Chondrocyte (in vitro differentiated cells): Measurements from ENCODE around the gene MCM10. TPM values are rescaled to one million over a fixed set of nuclear protein-coding genes. Genes with fewer than 3 reads are reported as not detected.
A peak's percentile ranks its signal among the peaks of the same experiment; 100 is the strongest.
"Not testable (repeated sequence)": the region's sequence is repeated elsewhere in the genome, so short reads cannot be mapped to it uniquely, and the experiment has no call there.

Source experiments
- DNase-seq: peaks from one replicate; pipeline ENCODE4 v3.0.0; 2021; ENCODE audit warnings: mixed read lengths, low spot score
- H3K27ac Mint-ChIP-seq: one replicate; pipeline ENCODE4 v1.8.0; 2021; ENCODE audit warnings: mild to moderate bottlenecking, moderate library complexity, mixed read lengths; ENCODE audit not compliant: unreplicated experiment
- H3K27me3 Mint-ChIP-seq: 2 replicates; pipeline ENCODE4 v1.8.0; 2021; ENCODE audit warnings: low read depth, mixed read lengths
- H3K36me3 Mint-ChIP-seq: 2 replicates; pipeline ENCODE4 v1.8.0; 2021; ENCODE audit warnings: low read depth, mixed read lengths
- H3K4me1 Mint-ChIP-seq: 2 replicates; pipeline ENCODE4 v1.8.0; 2021; ENCODE audit warnings: low read depth, mild to moderate bottlenecking, mixed read lengths
- H3K4me3 Mint-ChIP-seq: one replicate; pipeline ENCODE4 v1.8.0; 2021; ENCODE audit warnings: mild to moderate bottlenecking, moderate library complexity, mixed read lengths; ENCODE audit not compliant: unreplicated experiment
- H3K9me3 Mint-ChIP-seq: 2 replicates; pipeline ENCODE4 v1.8.0; 2021; ENCODE audit warnings: low read depth, mixed read lengths
- CTCF ChIP-seq: fragments of 200-600 bp; sonication (generic); IDR thresholded peaks from 2 replicates; pipeline ENCODE4 v1.5.0; 2021; ENCODE audit warnings: antibody characterized with exemption, mild to moderate bottlenecking, moderate library complexity
- total RNA-seq: library from RNA; stranded (reverse); gene quantifications from 3 replicates; pipeline ENCODE4 v1.2.1, GENCODE V29; 2021

Gene MCM10
- total RNA-seq, 1 donor from 2014 or later = 2.2 TPM

GRCh38 chr10:13147161-13147560 is 14.2 kb upstream of the MCM10 start:
- H3K27me3 Mint-ChIP-seq = no peaks in the 10 kb centered on the region

DNA sequence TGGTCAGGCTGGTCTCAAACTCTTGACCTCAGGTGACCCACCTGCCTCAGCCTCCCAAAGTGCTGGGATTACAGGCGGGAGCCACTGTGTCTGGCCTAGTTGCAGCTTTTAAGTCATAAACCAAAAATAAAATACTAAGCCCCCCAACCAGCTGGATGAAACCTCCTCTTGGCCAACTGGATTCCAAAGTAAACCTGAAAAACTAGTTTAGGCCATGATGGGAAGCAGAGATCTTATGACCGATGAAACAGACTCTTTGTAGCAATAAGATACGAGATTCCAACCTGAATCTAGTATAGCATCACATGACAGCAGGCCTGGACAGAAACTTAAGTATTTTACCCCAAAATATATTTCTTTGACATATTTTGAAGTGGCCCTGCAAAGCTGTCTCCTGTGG is 9.1 kb upstream of the MCM10 start:
- no peaks in the 10 kb centered on the region for H3K27me3 Mint-ChIP-seq
- H3K27ac Mint-ChIP-seq = no peak overlapping the region
- no peak for DNase-seq
- no peaks in the 10 kb centered on the region for H3K4me1 Mint-ChIP-seq
- no peak for TF ChIP-seq CTCF
- H3K4me3 Mint-ChIP-seq = no peak overlapping the region
- H3K9me3 Mint-ChIP-seq = peaks cover 14% of the 10 kb centered on the region
- peaks cover 4% of the 10 kb centered on the region for H3K36me3 Mint-ChIP-seq

More at GRCh38 chr10:13147161-13147560, 14.2 kb upstream of the MCM10 start:
- no peak overlapping the region for H3K4me3 Mint-ChIP-seq
- H3K9me3 Mint-ChIP-seq = peaks cover 27% of the 10 kb centered on the region
- peaks cover 19% of the 10 kb centered on the region for H3K36me3 Mint-ChIP-seq
- peaks cover 4% of the 10 kb centered on the region for H3K4me1 Mint-ChIP-seq
- TF ChIP-seq CTCF = no peak
- H3K27ac Mint-ChIP-seq = no peak overlapping the region
- DNase-seq = no peak

- H3K4me1 Mint-ChIP-seq, H3K9me3 Mint-ChIP-seq, DNase-seq, H3K36me3 Mint-ChIP-seq, H3K27me3 Mint-ChIP-seq, H3K4me3 Mint-ChIP-seq, H3K27ac Mint-ChIP-seq: not testable (repeated sequence)
Observed at GRCh38 chr10:13155860-13156259, 5.5 kb upstream of the MCM10 start.

- no peak for DNase-seq
- TF ChIP-seq CTCF = no peak
- H3K4me1 Mint-ChIP-seq = peaks cover 16% of the 10 kb centered on the region
- no peaks in the 10 kb centered on the region for H3K27me3 Mint-ChIP-seq
- no peak overlapping the region for H3K27ac Mint-ChIP-seq
- peaks cover 4% of the 10 kb centered on the region for H3K9me3 Mint-ChIP-seq
- H3K36me3 Mint-ChIP-seq = peaks cover 4% of the 10 kb centered on the region
- no peak overlapping the region for H3K4me3 Mint-ChIP-seq
Observed at GRCh38 chr10:13158401-13158800, 3.0 kb upstream of the MCM10 start.

GRCh38 chr10:13161857-13162271 is 506 bp downstream of the MCM10 start:
- Mint-ChIP-seq H3K4me3 (peak overlapping the region; percentile 78), H3K27me3 (no peaks in the 10 kb centered on the region), H3K9me3 (no peaks in the 10 kb centered on the region), H3K4me1 (peaks cover 16% of the 10 kb centered on the region), H3K27ac (no peak overlapping the region), H3K36me3 (no peaks in the 10 kb centered on the region)
- DNase-seq = no peak
- no peak for TF ChIP-seq CTCF

DNA sequence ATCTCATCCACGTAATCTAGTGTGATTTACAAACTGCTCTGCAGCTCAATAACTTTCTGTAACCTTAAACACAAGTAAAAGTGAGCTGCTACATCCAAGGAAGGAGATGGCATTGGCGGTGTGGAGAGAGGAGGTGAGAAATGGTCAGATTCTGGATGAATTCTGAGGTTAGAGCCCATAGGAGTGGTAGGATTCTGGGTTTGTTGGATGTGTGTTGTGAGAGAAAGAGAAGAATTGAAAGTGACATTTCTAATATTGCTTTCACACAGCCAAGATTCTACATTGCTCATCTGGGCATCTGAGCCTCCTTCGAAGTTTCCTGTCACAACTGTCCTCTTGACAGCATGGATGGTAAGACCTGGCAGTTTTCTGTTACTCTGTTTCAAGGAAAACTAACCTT is 2.5 kb downstream of the MCM10 start:
- Mint-ChIP-seq H3K27ac (no peak overlapping the region), H3K36me3 (no peaks in the 10 kb centered on the region), H3K4me3 (no peak overlapping the region), H3K9me3 (no peaks in the 10 kb centered on the region), H3K27me3 (no peaks in the 10 kb centered on the region), H3K4me1 (peaks cover 16% of the 10 kb centered on the region)
- no peak for TF ChIP-seq CTCF
- no peak for DNase-seq
